ENCODE data around the gene CORO2B. TPM values are rescaled to one million over a fixed set of nuclear protein-coding genes. Genes with fewer than 3 reads are reported as not detected.

CORO2B gene
- total RNA-seq = 1 to 10 TPM in 1 of 4 donors, under 1 TPM in 2, not detected in 1; 0.19 to 2.3 (median 0.22) TPM

DNA sequence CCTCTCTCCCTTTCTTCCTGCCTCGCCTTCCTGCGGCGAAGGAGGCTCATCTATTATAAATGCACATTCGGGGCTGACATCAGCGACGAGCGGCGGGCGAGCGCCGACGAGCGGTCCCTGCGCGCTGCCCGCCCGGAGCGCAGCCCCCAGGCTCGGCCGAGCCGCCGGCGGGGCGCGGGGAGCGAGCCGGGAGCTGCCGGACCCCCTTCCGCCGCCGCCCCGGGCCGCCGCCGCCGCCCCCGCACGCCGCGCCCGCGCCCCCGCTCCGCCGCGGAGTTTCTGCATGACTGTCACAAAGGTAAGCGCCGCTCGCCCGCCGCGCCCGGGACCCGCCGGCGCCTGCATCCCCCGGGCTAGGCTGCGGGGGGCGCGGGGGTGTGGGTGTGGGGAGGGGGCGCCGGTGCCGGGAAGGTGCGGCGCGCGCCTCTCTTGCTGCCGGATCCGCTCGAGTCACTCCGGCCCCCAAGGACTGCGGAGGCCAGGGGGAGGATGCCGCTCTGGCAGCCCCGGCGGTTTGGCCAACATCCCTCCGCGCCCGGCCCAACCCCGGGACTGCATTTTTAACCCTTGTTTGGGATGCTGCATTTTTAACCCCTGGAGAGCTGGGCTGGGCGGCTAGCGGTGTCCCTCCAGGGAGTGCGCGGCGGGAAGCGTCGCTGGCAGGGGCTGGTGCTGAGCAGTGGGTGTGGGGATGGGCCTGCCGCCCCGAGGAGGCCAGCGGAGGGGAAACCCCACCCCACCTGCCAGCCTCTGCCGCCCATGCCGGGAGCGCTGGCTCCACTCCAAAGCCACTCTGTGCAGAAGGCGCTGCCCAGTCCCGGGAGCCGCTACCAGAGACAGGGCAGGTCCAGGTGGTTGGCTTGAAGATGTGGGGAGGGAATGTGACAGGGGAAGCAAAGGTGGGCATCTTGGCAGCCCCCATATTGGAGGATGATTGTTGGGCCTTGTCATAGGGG lies at the start of gene CORO2B:
Gene CORO2B (plus strand): TSS at position 14 of the 956 bp plus-strand sequence. CDS start 270 bp downstream, at position 284.
- TF ChIP-seq POLR2A (IDR thresholded peaks at IDR 0.05) = no peak
- TF ChIP-seq, protein P1, sequence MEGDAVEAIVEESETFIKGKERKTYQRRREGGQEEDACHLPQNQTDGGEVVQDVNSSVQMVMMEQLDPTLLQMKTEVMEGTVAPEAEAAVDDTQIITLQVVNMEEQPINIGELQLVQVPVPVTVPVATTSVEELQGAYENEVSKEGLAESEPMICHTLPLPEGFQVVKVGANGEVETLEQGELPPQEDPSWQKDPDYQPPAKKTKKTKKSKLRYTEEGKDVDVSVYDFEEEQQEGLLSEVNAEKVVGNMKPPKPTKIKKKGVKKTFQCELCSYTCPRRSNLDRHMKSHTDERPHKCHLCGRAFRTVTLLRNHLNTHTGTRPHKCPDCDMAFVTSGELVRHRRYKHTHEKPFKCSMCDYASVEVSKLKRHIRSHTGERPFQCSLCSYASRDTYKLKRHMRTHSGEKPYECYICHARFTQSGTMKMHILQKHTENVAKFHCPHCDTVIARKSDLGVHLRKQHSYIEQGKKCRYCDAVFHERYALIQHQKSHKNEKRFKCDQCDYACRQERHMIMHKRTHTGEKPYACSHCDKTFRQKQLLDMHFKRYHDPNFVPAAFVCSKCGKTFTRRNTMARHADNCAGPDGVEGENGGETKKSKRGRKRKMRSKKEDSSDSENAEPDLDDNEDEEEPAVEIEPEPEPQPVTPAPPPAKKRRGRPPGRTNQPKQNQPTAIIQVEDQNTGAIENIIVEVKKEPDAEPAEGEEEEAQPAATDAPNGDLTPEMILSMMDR (IDR thresholded peaks at IDR 0.05) = no peak
- 0% methylated on average over 1 of the region's 95 CpGs; no CpG with 5 or more reads in 1 of the 2 donors for WGBS, 2 donors
- Histone ChIP-seq H3K36me3 (no peaks in the 10 kb centered on the region), H3K9me3 (no peaks in the 10 kb centered on the region), H3K4me3 (peak within 1 kb of the TSS; percentile 40 to 80 (median 50)), H3K27me3 (peaks cover 0 to 70% (median 3%) of the 10 kb centered on the region in 4 donors), H3K27ac (peak within 1 kb of the TSS; percentile 41 to 83 (median 60)), H3K4me1 (peaks cover 16 to 27% (median 18%) of the 10 kb centered on the region in 3 donors)
- no peak for DNase-seq
- intact Hi-C loops (cut with DNase I) = no loop called here

GRCh38 chr15:68531387-68532179 lies 47.2 kb upstream of the CORO2B start:
- Histone ChIP-seq H3K4me3 (no peak overlapping the region), H3K27ac (no peak overlapping the region), H3K4me1 (no peaks in the 10 kb centered on the region), H3K36me3 (no peaks in the 10 kb centered on the region), H3K9me3 (peaks cover 0 to 17% (median 3%) of the 10 kb centered on the region in 3 donors), H3K27me3 (no peaks in the 10 kb centered on the region)
- no peak for TF ChIP-seq POLR2A (IDR thresholded peaks at IDR 0.05)
- TF ChIP-seq, protein P1 (IDR thresholded peaks at IDR 0.05) = no peak
- no peak for DNase-seq
- intact Hi-C loops (cut with DNase I) = no loop called here
- 78 to 91% methylated on average over 2 of the region's 2 CpGs for WGBS, 2 donors

GRCh38 chr15:68536331-68537095 lies 42.3 kb upstream of the CORO2B start:
- peak overlapping the region in 2 of 4 donors; percentile 31 to 46 for H3K27ac ChIP-seq
- H3K9me3 ChIP-seq = peaks cover 0 to 18% (median 3%) of the 10 kb centered on the region in 3 donors
- H3K36me3 ChIP-seq = no peaks in the 10 kb centered on the region
- intact Hi-C loops (cut with DNase I) = no loop called here
- no peak overlapping the region for H3K4me3 ChIP-seq
- WGBS, 2 donors = 52% methylated on average over 4 of the region's 4 CpGs
- no peak for TF ChIP-seq POLR2A (IDR thresholded peaks at IDR 0.05)
- TF ChIP-seq, protein P1 (IDR thresholded peaks at IDR 0.05) = no peak
- H3K27me3 ChIP-seq = peaks cover 0 to under 1% (median 0%) of the 10 kb centered on the region in 4 donors
- DNase-seq = no peak
- H3K4me1 ChIP-seq = peaks cover 0 to 13% (median 0%) of the 10 kb centered on the region in 3 donors

DNA sequence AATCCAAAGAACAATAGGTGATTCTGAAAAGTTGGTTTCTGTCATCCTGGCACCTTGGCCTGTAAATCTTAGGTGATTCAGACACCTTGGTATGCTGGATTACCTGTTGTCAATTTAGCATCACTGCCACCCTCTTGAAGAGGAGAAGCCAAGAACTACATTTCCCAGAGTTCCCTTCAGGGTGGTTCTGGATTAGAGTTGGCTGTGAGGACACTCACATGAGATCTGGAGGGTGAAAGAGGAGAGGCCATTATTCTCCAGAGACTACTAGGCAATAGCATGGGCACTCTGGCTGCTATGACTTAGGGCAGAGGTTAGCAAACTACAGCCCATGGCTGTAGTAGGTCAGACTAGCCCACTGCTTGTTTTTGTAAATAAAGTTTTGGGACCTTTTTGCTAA lies 41.7 kb upstream of the CORO2B start:
- H3K27ac ChIP-seq = no peak overlapping the region
- H3K9me3 ChIP-seq = peaks cover 0 to 12% (median 2%) of the 10 kb centered on the region in 3 donors
- no peaks in the 10 kb centered on the region for H3K36me3 ChIP-seq
- TF ChIP-seq, protein P1 (IDR thresholded peaks at IDR 0.05) = no peak
- no peak for TF ChIP-seq POLR2A (IDR thresholded peaks at IDR 0.05)
- DNase-seq = no peak
- peaks cover 0 to 5% (median 0%) of the 10 kb centered on the region in 4 donors for H3K27me3 ChIP-seq
- H3K4me3 ChIP-seq = no peak overlapping the region
- intact Hi-C loops (cut with DNase I) = no loop called here
- H3K4me1 ChIP-seq = peaks cover 0 to 13% (median 0%) of the 10 kb centered on the region in 3 donors
